ENCODE measurements around the gene ESYT2. TPM values are rescaled to one million over a fixed set of nuclear protein-coding genes. Genes with fewer than 3 reads are reported as not detected.

Gene ESYT2
- total RNA-seq, 1 experiment from 2014 or later, result 39.0 TPM

DNA sequence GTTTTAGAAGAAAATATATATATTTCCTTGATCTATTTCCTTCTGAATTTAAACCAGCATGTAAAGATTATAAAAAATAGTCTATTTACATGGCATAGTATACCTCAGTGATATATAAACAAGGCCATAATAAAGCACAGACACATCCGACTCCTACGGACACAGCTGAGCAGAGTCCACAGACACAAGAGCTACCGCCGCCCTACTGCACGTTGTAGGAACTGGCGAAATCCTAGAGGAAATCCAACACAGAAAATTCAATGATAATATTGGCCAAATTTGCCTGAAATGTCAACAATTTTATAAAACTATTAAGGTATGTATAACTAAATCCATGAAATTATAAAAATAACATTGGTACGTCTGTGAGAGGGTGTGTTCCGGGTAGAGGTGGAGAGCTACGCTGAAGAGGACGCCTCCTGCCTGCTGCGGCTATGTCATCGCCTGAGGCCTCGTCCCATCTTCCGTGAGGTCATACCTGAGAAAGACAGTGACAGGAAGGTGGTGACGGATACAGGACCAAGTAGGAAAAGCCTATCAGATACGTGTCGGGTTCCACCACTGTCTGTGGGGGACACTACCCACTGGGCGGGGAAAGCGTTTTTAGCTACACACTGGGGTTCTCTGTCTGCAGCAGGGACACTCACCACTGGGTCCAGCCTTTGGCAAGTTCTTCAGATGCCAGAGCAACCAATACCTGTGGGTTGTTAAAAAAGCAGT is 95.4 kb downstream of the ESYT2 start:
- no peak overlapping the region for H3K4me3 Mint-ChIP-seq
- H2AK5ac ChIP-seq (ENCODE audit: insufficient read length, low read length), result no peak overlapping the region
- H3K9me3 Mint-ChIP-seq, result no peaks in the 10 kb centered on the region
- no peaks in the 10 kb centered on the region for H3K9me3 ChIP-seq (ENCODE audit: control insufficient read depth, low read depth, low read length)
- TF ChIP-seq, protein P1, sequence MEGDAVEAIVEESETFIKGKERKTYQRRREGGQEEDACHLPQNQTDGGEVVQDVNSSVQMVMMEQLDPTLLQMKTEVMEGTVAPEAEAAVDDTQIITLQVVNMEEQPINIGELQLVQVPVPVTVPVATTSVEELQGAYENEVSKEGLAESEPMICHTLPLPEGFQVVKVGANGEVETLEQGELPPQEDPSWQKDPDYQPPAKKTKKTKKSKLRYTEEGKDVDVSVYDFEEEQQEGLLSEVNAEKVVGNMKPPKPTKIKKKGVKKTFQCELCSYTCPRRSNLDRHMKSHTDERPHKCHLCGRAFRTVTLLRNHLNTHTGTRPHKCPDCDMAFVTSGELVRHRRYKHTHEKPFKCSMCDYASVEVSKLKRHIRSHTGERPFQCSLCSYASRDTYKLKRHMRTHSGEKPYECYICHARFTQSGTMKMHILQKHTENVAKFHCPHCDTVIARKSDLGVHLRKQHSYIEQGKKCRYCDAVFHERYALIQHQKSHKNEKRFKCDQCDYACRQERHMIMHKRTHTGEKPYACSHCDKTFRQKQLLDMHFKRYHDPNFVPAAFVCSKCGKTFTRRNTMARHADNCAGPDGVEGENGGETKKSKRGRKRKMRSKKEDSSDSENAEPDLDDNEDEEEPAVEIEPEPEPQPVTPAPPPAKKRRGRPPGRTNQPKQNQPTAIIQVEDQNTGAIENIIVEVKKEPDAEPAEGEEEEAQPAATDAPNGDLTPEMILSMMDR (conservative IDR thresholded peaks at IDR 0.05), result peak; percentile 54
- no peak overlapping the region for H3K9ac ChIP-seq (ENCODE audit: extremely low read depth, insufficient read length, low read length)
- H3K27ac ChIP-seq (ENCODE audit: insufficient read length, low read depth, low read length), result no peak overlapping the region
- no peak overlapping the region for H3K4ac ChIP-seq (ENCODE audit: low read depth, low read length)
- no peaks in the 10 kb centered on the region for H3K27me3 ChIP-seq (ENCODE audit: insufficient read depth, low read length)
- no peaks in the 10 kb centered on the region; the same call in 1 of the 2 replicates for H3K27me3 Mint-ChIP-seq (ENCODE audit: low read depth)
- peaks cover 9 to 35% of the 10 kb centered on the region in 2 experiments for H3K4me1 Mint-ChIP-seq
- WGBS (ENCODE audit: extremely low coverage, insufficient read length, low lambda C conversion rate), result no CpG with 5 or more reads among the region's 19 CpGs
- no peaks in the 10 kb centered on the region for H3K23me2 ChIP-seq (ENCODE audit: insufficient read length, low read depth, low read length, poor library complexity, severe bottlenecking)
- H2BK120ac ChIP-seq (ENCODE audit: low read depth, low read length, poor library complexity, severe bottlenecking), result no peak overlapping the region
- H4K91ac ChIP-seq (ENCODE audit: insufficient read length, low read depth, low read length), result no peak overlapping the region
- H4K5ac ChIP-seq (ENCODE audit: insufficient read length, low read depth, low read length), result no peak overlapping the region
- no peak overlapping the region for H2BK20ac ChIP-seq (ENCODE audit: low read depth, low read length, poor library complexity, severe bottlenecking)
- no peak overlapping the region for H2BK12ac ChIP-seq (ENCODE audit: insufficient read length, low read depth, low read length)
- DNase-seq, result no peak
- no peak overlapping the region for H3K18ac ChIP-seq (ENCODE audit: insufficient read length, low read depth, low read length)
- no peak overlapping the region for H3T11ph ChIP-seq (ENCODE audit: low read length)
- no peak overlapping the region for H2AFZ ChIP-seq (ENCODE audit: low read length)
- no peak overlapping the region for H3K23ac ChIP-seq (ENCODE audit: insufficient read length, low read depth, low read length)
- H2BK15ac ChIP-seq (ENCODE audit: low read depth, low read length), result no peak overlapping the region
- H2BK5ac ChIP-seq (ENCODE audit: insufficient read length, low read length), result no peak overlapping the region
- H3K56ac ChIP-seq (ENCODE audit: insufficient read length, low read depth, low read length), result no peak overlapping the region
- no peaks in the 10 kb centered on the region for H3K79me2 ChIP-seq (ENCODE audit: insufficient read depth, low read length)
- no peak overlapping the region for H3K4me2 ChIP-seq (ENCODE audit: insufficient read depth, insufficient read length, low read length)
- H3K14ac ChIP-seq (ENCODE audit: insufficient read depth, low read length), result no peak overlapping the region
- peak overlapping the region in 1 of 3 experiments; percentile 82; a peak in 2 of 7 replicates for H3K27ac Mint-ChIP-seq
- no peaks in the 10 kb centered on the region for H3K79me1 ChIP-seq (ENCODE audit: insufficient read depth, low read depth, low read length, poor library complexity, severe bottlenecking)
- H4K8ac ChIP-seq (replicated peaks; ENCODE audit: insufficient read length, low read depth, low read length), result no peak overlapping the region
- no peaks in the 10 kb centered on the region for H4K20me1 ChIP-seq (ENCODE audit: control insufficient read depth, insufficient read depth, insufficient read length)
- peaks cover 7 to 52% (median 49%) of the 10 kb centered on the region in 3 experiments; a peak in 6 of 7 replicates for H3K36me3 Mint-ChIP-seq (ENCODE audit: insufficient read depth in 1 of 3, low read depth in 3 of 3)
- no peaks in the 10 kb centered on the region; the same call in 1 of the 2 replicates for H3K4me1 ChIP-seq (ENCODE audit: insufficient read depth, low read length)
